HL-60 (cell line): ENCODE data around the gene RHOBTB1.

Source experiments
- TF ChIP-seq, protein P1 (sequence below): IDR thresholded peaks from one replicate; pipeline ENCODE4 v1.5.1; 2011; ENCODE audit warnings: low read length, control low read depth, inconsistent platforms; ENCODE audit not compliant: insufficient read depth
- TF ChIP-seq, protein P2 (sequence below): IDR thresholded peaks from 2 replicates; pipeline ENCODE4 v1.6.1; 2012; ENCODE audit warnings: low read depth; ENCODE audit not compliant: insufficient replicate concordance

DNA sequence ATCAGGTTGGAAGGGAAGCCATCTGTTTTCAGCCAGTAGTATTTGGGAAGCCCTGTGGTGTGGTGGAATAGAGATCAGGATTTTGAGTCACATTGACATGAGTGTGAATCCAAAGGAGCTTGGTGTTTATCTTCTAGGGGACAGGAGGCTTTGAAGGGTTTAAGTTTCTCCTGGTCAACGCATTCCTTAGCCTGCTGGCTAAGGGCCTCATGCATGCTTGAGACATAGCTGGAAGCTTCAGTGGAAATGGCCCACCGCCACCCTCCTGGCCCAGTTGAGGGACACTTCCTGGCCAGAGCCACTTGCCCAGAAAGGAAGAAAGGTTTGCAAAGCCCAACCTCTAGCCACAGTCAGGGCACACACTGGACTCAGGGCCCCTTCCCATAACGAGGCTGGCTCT lies 94.8 kb downstream of the RHOBTB1 start:
- TF ChIP-seq, protein P1, sequence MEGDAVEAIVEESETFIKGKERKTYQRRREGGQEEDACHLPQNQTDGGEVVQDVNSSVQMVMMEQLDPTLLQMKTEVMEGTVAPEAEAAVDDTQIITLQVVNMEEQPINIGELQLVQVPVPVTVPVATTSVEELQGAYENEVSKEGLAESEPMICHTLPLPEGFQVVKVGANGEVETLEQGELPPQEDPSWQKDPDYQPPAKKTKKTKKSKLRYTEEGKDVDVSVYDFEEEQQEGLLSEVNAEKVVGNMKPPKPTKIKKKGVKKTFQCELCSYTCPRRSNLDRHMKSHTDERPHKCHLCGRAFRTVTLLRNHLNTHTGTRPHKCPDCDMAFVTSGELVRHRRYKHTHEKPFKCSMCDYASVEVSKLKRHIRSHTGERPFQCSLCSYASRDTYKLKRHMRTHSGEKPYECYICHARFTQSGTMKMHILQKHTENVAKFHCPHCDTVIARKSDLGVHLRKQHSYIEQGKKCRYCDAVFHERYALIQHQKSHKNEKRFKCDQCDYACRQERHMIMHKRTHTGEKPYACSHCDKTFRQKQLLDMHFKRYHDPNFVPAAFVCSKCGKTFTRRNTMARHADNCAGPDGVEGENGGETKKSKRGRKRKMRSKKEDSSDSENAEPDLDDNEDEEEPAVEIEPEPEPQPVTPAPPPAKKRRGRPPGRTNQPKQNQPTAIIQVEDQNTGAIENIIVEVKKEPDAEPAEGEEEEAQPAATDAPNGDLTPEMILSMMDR: no peak
- TF ChIP-seq, protein P2, sequence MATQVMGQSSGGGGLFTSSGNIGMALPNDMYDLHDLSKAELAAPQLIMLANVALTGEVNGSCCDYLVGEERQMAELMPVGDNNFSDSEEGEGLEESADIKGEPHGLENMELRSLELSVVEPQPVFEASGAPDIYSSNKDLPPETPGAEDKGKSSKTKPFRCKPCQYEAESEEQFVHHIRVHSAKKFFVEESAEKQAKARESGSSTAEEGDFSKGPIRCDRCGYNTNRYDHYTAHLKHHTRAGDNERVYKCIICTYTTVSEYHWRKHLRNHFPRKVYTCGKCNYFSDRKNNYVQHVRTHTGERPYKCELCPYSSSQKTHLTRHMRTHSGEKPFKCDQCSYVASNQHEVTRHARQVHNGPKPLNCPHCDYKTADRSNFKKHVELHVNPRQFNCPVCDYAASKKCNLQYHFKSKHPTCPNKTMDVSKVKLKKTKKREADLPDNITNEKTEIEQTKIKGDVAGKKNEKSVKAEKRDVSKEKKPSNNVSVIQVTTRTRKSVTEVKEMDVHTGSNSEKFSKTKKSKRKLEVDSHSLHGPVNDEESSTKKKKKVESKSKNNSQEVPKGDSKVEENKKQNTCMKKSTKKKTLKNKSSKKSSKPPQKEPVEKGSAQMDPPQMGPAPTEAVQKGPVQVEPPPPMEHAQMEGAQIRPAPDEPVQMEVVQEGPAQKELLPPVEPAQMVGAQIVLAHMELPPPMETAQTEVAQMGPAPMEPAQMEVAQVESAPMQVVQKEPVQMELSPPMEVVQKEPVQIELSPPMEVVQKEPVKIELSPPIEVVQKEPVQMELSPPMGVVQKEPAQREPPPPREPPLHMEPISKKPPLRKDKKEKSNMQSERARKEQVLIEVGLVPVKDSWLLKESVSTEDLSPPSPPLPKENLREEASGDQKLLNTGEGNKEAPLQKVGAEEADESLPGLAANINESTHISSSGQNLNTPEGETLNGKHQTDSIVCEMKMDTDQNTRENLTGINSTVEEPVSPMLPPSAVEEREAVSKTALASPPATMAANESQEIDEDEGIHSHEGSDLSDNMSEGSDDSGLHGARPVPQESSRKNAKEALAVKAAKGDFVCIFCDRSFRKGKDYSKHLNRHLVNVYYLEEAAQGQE: no peak
